Lower leg skin (tissue), 4 donors: ENCODE measurements around the gene TMEM117. TPM values are rescaled to one million over a fixed set of nuclear protein-coding genes. Genes with fewer than 3 reads are reported as not detected.

ENCODE experiments used
- DNase-seq, 2 donors: peaks; one replicate each; pipeline ENCODE4 v3.0.0-alpha.2; 2019; ENCODE audit warnings: low spot score in 2 of 2
- H3K4me3 ChIP-seq: fragments of 200-600 bp; sonication (generic); 2 replicates; pipeline ENCODE4 v1.5.1; 2017; ENCODE audit warnings: mild to moderate bottlenecking, low read depth; ENCODE audit not compliant: poor library complexity, severe bottlenecking
- CTCF ChIP-seq, 3 donors: fragments of 450-650 bp; IDR thresholded peaks; one replicate each; pipeline ENCODE4 v1.5.1; 2016; ENCODE audit warnings: antibody characterized with exemption in 3 of 3, mild to moderate bottlenecking in 3 of 3, moderate library complexity in 2 of 3
- POLR2A ChIP-seq, 2 donors: fragments of 450-650 bp; IDR thresholded peaks; one replicate each; pipeline ENCODE4 v1.6.1; 2016 to 2017; ENCODE audit warnings: antibody characterized with exemption in 2 of 2, mild to moderate bottlenecking in 1 of 2, moderate library complexity in 1 of 2
- WGBS, 2 donors: methylation state at CpG; one replicate each; pipeline ENCODE4 v1.1.5; 2018; 5-methylcytosine and 5-hydroxymethylcytosine counted together
- intact Hi-C: fragments of 100-400 bp; cut with DNase I; formaldehyde crosslinking; loops from one replicate; pipeline ENCODE4 v1.15.0; 2023; ENCODE audit warnings: low total_unique reads
- total RNA-seq, 4 donors: library from RNA; depleted of rRNA; stranded (reverse); fragments of >200 nt; gene quantifications; one replicate each; pipeline ENCODE4 v1.1.0, GENCODE V29; 2016

Gene TMEM117
- total RNA-seq, 4 donors from 2014 or later, result 19.9 to 27.8 (median 24.3) TPM

- WGBS, 2 donors, result 81 to 88% methylated on average over 5 of the region's 5 CpGs
- intact Hi-C loops, result no loop called here
- TF ChIP-seq POLR2A (IDR thresholded peaks at IDR 0.05) (no peak), CTCF (IDR thresholded peaks at IDR 0.05) (no peak)
- no peak overlapping the region for H3K4me3 ChIP-seq
- no peak for DNase-seq
Measured at GRCh38 chr12:44000309-44000952, 164.6 kb downstream of the TMEM117 start.

- DNase-seq, result no peak
- TF ChIP-seq POLR2A (IDR thresholded peaks at IDR 0.05) (no peak), CTCF (IDR thresholded peaks at IDR 0.05) (no peak)
- no peak overlapping the region for H3K4me3 ChIP-seq
- 79 to 100% methylated on average over 2 of the region's 2 CpGs for WGBS, 2 donors
- intact Hi-C loops, result no loop called here
Measured at GRCh38 chr12:44002607-44003006, 166.7 kb downstream of the TMEM117 start.

- H3K4me3 ChIP-seq, result no peak overlapping the region
- intact Hi-C loops, result no loop called here
- DNase-seq, result no peak
- TF ChIP-seq CTCF (IDR thresholded peaks at IDR 0.05), result no peak
Measured at GRCh38 chr12:44003721-44004120, 167.8 kb downstream of the TMEM117 start.

GRCh38 chr12:44015333-44015941 is 179.6 kb downstream of the TMEM117 start:
- TF ChIP-seq CTCF (IDR thresholded peaks at IDR 0.05) (no peak), POLR2A (IDR thresholded peaks at IDR 0.05) (no peak)
- DNase-seq, result no peak
- intact Hi-C loops, result loop anchor here (10.0 kb wide), 1 partner anchor 909 kb away; no protein-coding TSS in a partner anchor
- WGBS, 2 donors, result 1 to 3% methylated on average over 3 of the region's 3 CpGs
- H3K4me3 ChIP-seq, result no peak overlapping the region

GRCh38 chr12:44017216-44017615 is 181.3 kb downstream of the TMEM117 start:
- H3K4me3 ChIP-seq, result no peak overlapping the region
- intact Hi-C loops, result loop anchor here (10.0 kb wide), 1 partner anchor 908 kb away; no protein-coding TSS in a partner anchor
- no peak for TF ChIP-seq CTCF (IDR thresholded peaks at IDR 0.05)
- no peak for TF ChIP-seq POLR2A (IDR thresholded peaks at IDR 0.05)
- no peak for DNase-seq
